ENCODE data around the gene GPR107.

GPR107 gene

DNA sequence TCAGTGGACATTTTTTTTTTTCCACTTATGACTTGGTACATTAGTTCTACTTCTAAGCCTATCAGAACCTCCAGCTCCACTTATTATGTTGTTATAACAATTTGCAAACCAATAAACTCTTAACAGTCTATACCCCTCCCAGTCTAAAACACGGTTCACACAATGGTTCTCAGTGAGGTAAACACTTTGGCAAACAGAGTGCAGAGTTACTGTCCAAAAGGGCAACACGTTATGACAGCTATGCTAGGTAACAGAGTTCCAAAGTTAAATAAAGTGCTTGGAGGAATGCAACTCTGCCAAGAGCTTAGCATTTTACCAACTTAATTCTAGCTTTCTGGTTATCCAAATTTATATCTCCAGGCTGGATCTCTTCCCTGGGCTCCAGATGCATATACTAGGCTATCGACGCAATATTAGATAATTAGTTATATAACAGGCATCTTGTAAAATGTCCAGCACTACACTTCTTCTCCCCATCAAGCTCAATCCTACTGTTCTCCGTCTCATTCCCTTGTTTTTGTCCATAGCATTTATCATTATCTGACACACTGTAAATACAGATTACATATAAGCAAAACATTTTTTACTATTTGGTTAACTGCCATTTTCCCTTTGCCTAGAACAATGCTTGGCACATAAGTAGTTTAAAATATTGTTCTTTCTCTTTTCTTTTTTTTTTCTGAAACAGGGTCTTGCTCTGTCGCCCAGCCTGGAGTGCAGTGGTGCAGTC, 25.0 kb upstream of the GPR107 start:
- DNase-seq = no peak

DNA sequence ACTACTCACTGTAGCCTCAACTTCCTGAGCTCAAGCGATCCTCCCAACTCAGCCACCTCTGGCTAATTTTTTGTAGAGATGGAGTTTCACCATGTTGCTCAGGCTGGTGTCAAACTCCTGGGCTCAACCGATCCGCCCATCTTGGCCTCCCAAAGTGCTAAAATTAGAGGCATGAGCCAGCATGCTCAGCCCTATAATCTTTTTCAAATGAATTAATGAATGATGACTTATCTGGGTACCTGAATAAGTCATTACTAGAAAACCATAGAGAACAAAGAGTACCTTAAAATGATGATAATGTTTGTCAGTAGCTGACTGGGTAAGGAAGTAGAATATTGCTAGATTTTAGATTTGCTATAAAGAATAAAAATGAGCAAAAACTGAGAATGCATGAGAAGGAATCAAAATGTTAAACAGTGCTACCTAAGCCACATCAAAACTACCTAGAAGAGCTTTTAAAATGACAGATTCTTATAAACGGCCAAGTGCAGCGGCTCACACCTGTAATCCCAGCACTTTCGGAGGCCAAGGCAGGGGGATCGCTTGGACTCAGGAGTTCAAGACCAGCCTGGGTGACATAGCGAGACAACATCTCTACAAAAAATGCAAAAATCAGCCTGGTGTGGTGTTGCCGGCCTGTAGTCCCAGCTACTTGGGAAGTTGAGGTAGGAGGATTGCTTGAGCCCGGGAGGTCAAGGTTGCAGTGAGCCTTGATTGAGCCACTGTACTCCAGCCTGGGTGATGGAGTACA, 24.3 kb upstream of the GPR107 start:
- no peak for DNase-seq

DNA sequence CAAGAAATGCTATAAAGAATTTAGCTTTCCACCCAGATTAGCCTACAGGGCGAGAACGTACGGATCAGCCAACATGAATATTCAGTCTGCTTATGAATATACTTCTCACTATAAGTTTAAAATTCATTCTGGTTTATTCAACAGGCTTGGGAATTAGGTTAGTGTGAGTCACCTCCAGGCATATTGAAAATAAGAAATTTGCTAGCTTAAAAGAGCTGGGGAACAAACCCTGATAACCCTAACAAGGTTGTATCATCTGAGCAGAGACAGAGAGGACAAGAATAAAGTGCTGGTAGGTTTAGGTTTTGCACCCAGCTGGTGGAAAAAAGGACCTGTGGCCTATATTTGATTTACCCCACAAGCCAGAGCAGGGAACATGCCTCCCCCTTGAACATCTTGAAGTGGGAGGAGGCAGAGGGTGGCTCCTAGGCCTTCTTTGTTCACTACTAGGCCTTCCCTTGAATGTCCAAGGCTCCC, 23.0 kb upstream of the GPR107 start:
- DNase-seq = no peak

GRCh38 chr9:130034570-130034969, 19.1 kb upstream of the GPR107 start:
- DNase-seq = peak; percentile 74

- DNase-seq = no peak
These were observed 17.6 kb upstream of the GPR107 start for GRCh38 chr9:130036099-130036498.

- no peak for DNase-seq
These were observed 14.1 kb upstream of the GPR107 start for GRCh38 chr9:130039528-130040147.

- no peak for DNase-seq
These were observed 12.6 kb upstream of the GPR107 start for GRCh38 chr9:130040984-130041647.

- no peak for DNase-seq
These were observed 11.9 kb upstream of the GPR107 start for GRCh38 chr9:130041648-130042405.

DNA sequence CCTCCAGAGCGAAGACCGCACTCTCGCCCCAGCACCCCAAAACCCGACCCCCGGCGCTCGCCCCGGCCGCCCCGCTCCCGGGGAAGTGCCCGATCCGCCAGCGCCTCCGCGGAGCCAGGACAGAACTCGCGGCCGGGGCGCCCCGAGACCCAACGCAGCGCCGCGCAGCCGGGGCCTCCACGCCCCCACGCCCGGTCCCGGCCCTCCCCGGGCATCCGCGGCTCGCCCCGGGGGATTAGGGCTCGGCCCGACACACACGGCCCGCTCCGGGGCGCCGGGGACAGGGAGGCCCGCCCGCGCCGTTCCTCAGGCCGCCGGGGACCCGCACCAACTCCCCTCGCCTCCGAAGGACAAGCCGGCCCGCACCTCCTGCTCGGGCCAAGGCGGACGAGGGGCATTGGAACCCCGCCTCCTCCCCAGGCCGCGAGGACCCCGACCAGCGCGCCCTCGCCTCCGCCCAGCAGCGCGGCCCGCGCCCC, 11.3 kb upstream of the GPR107 start:
- no peak for DNase-seq

DNA sequence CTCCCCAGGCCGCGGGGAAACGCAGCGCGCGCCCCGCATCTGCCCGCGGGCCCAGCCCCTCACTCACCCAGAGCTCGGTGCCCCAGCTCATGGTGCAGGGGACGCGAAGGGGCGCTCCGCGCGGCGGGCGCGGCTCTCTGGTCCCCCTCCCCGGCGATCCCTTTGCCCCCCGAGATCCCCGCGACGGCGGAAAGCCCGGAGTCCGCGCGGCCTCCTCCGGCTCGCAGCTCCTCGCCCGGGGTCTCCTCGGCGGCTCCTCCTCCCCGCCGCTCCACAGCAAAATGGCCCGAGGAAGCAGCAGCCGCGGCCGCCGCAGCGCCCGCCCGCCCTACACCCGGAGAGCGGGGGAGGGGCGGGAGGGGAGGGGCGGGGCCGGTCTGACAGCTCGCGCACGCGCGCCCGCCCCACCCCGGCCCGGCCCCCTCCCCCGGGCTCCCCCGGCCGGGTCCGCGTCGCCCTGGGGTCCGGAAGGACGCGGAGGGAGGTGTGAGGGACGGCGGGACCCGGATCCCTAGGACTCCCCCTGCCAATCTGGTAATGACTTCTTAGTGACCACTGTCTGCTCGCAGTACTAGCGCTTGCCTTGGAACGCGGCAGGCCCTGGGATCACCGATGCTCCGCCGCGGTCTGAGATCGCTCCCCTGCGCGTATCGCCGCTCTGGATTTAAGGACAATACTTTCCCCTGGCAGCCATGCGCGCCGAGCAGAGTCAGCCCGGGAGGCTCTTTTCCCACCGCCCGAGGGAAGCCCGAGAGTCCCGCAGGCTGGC, 10.6 kb upstream of the GPR107 start, which contains the start of gene FNBP1:
Gene FNBP1 (minus strand): TSS at position 305 of the 769 bp plus-strand sequence. CDS start 214 bp downstream, at position 91.
- DNase-seq = peak; percentile 80

GRCh38 chr9:130043654-130044623, 9.8 kb upstream of the GPR107 start:
- DNase-seq = no peak

- DNase-seq = no peak
These were observed 7.8 kb upstream of the GPR107 start for GRCh38 chr9:130045725-130046450.

GRCh38 chr9:130049431-130050210, 4.1 kb upstream of the GPR107 start:
- no peak for DNase-seq

GRCh38 chr9:130050462-130050861, 3.2 kb upstream of the GPR107 start:
- no peak for DNase-seq

DNA sequence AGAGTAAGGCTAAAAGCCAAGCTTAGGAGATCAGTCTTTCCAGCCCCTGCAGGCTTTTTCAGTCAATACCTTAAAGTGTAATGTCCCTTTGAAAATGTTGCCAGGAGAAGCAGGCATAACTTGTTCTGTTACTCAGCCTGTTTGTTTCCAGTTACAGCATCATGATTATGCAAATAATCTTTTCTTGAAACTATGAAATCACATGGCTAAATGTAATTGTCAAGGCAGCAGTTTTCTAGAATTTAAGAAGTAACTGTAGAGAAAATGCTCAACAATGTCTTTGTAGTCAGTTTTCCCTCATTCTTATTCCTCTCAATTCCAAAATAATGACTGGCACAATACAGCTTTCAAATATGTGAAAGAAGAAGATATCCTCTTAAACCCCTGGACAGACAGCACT, 1.9 kb upstream of the GPR107 start:
- no peak for DNase-seq

DNA sequence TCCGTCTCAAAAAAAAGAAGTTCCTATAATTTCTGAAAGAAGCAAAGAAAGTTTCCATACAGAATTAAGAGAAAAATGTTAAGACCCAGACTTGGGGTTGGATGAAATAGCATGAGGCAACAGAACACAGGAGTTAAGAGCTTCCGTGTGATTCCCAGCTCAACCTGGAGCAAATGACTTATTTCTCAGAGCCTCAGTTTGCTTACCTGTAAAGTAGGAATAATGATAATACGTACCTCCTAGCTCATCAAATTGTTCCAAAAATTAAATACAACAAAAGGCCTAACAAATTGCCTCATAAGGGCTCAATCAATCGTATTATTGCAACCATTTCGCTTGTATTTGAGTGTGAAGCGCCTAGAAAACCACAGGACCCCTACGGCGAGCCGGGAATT, 600 bp upstream of the GPR107 start:
- DNase-seq = no peak

DNA sequence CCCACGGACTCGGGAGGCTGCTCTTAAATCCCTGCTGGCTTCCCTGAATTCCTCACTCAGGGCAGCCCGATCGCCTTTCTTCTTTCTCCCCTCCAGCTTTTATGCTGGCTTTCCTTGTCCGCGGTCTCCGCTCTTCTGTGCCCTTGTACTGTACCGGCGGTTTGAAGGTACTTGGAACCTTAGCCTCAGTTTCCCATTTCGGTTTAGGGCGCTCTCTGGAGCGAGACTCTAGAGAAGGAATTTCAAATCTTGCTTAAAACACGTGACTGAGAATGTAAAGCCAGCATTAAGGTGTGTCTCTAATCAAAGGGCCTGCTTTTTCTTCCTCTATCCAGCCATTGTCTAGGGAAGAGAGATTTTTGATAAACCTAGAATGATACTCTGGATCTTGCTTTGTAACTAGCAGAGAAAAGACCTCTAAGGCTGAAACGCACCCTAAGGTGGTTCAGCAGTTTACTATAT, 650 bp downstream of the GPR107 start:
- no peak for DNase-seq

DNA sequence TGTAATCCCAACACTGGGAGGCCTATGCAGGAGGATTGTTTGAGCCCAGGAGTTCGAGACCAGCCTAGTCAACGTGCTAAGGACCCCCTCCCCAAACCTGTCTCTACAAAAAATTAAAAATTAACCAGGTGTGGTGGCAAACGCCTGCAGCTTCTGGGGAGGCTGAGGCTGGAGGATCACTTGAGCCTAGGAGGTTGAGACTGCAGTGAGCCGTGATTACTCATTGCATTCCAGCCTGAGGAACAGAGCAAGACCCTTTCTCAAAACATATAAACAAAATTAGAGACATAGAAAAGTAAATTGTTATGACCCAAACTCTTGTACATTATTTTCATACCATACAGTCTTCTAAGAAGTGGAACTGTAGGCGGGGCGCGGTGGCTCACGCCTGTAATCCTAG, 1.1 kb downstream of the GPR107 start:
- DNase-seq = no peak

DNA sequence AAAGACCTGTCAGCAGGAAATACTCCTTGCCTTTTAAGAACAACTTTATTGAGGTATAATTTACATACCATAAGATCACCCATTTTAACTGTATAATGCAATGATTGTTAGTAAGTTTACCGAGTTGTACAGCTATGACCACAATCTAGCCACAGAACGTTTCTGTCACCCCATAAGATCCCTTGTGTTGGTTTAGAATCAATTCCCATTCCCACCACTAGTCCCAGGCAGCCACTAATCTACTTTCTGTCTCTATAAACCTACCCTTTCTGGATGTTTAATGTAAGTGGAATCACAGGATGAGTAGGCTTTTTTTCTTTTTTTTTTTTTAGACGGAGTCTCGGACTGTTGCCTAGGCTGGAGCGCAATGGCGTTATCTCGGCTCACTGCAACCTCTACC, 4.4 kb downstream of the GPR107 start:
- DNase-seq = peak; percentile 11
